DOHH2 (cell line): Measurements from ENCODE around the gene TNPO3.

ENCODE experiments used
- H3F3A ChIP-seq: fragments of 200-600 bp; sonication (generic), shearing (Covaris generic); 2 replicates; pipeline ENCODE4 v1.6.0; 2016; ENCODE audit warnings: antibody characterized with exemption, mild to moderate bottlenecking; ENCODE audit not compliant: control insufficient read depth, insufficient read depth
- H3K27ac ChIP-seq: fragments of 200-600 bp; sonication (generic); 2 replicates; pipeline ENCODE4 v1.5.1; 2014; ENCODE audit warnings: low read depth, mild to moderate bottlenecking, low read length, moderate library complexity
- H3K27me3 ChIP-seq: fragments of 200-600 bp; sonication (generic); 2 replicates; pipeline ENCODE4 v1.6.1; 2014; ENCODE audit warnings: mild to moderate bottlenecking, low read length, mixed read lengths; ENCODE audit not compliant: control insufficient read depth
- H3K36me3 ChIP-seq: fragments of 200-600 bp; sonication (generic); 2 replicates; pipeline ENCODE4 v1.6.1; 2014; ENCODE audit warnings: mild to moderate bottlenecking, low read length, moderate library complexity, mixed read lengths; ENCODE audit not compliant: control insufficient read depth
- H3K4me1 ChIP-seq: fragments of 200-600 bp; sonication (generic); 2 replicates; pipeline ENCODE4 v1.6.1; 2014; ENCODE audit warnings: mild to moderate bottlenecking, low read length, mixed read lengths; ENCODE audit not compliant: control insufficient read depth
- H3K4me2 ChIP-seq: fragments of 200-600 bp; sonication (generic); 2 replicates; pipeline ENCODE4 v1.6.0; 2014; ENCODE audit warnings: mild to moderate bottlenecking, low read length, moderate library complexity
- H3K4me3 ChIP-seq: fragments of 200-600 bp; sonication (generic); 2 replicates; pipeline ENCODE4 v1.5.1; 2014; ENCODE audit warnings: mild to moderate bottlenecking, low read length, mixed read lengths
- H3K79me2 ChIP-seq: fragments of 200-600 bp; sonication (generic); 2 replicates; pipeline ENCODE4 v1.6.1; 2014; ENCODE audit warnings: mild to moderate bottlenecking, low read length, mixed read lengths; ENCODE audit not compliant: control insufficient read depth
- H3K9me2 ChIP-seq: fragments of 200-600 bp; sonication (generic); replicated peaks from 2 replicates; pipeline ENCODE4 v1.6.1; 2014; ENCODE audit warnings: mild to moderate bottlenecking, low read length, mixed read lengths; ENCODE audit not compliant: control insufficient read depth
- H3K9me3 ChIP-seq: fragments of 200-600 bp; sonication (generic); 2 replicates; pipeline ENCODE4 v1.6.1; 2014; ENCODE audit warnings: antibody characterized with exemption, low read length, mixed read lengths; ENCODE audit not compliant: control insufficient read depth, insufficient read depth
- H4K20me1 ChIP-seq: fragments of 200-600 bp; sonication (generic); 2 replicates; pipeline ENCODE4 v1.6.0; 2014; ENCODE audit warnings: low read depth, mild to moderate bottlenecking, antibody characterized with exemption, low read length, moderate library complexity; ENCODE audit not compliant: control insufficient read depth, insufficient read depth
- CTCF ChIP-seq: fragments of 200-600 bp; sonication (generic); IDR thresholded peaks from one replicate; pipeline ENCODE4 v1.5.1; 2014; ENCODE audit warnings: antibody characterized with exemption, mild to moderate bottlenecking, low read depth, low read length; ENCODE audit not compliant: poor library complexity, severe bottlenecking
- EZH2phosphoT487 ChIP-seq: fragments of 200-600 bp; sonication (generic); IDR thresholded peaks from 2 replicates; pipeline ENCODE4 v1.6.1; 2017; ENCODE audit warnings: borderline replicate concordance, mild to moderate bottlenecking, antibody characterized with exemption, low read length, moderate library complexity, mixed read lengths

The TNPO3 gene

GRCh38 chr7:128954150-128954549 is 100.8 kb downstream of the TNPO3 start:
- H3K27ac ChIP-seq: no peak overlapping the region
- TF ChIP-seq CTCF: no peak
- TF ChIP-seq EZH2phosphoT487: no peak
- H4K20me1 ChIP-seq: no peaks in the 10 kb centered on the region
- H3K36me3 ChIP-seq: peaks cover 73% of the 10 kb centered on the region
- peaks cover 14% of the 10 kb centered on the region for H3K4me1 ChIP-seq
- H3K4me3 ChIP-seq: no peak overlapping the region
- H3K9me2 ChIP-seq: no peaks in the 10 kb centered on the region
- H3K9me3 ChIP-seq: no peaks in the 10 kb centered on the region
- H3K79me2 ChIP-seq: no peaks in the 10 kb centered on the region
- H3K4me2 ChIP-seq: no peak overlapping the region
- 0 out of 2 replicates have a peak, but pooled peaks cover 7% of the 10 kb centered on the region for H3F3A ChIP-seq
- H3K27me3 ChIP-seq: no peaks in the 10 kb centered on the region

GRCh38 chr7:128951296-128951695 is 103.6 kb downstream of the TNPO3 start:
- no peaks in the 10 kb centered on the region for H3K79me2 ChIP-seq
- no peak overlapping the region for H3K4me3 ChIP-seq
- H3K27ac ChIP-seq: no peak overlapping the region
- H3K4me2 ChIP-seq: no peak overlapping the region
- no peaks in the 10 kb centered on the region for H3K27me3 ChIP-seq
- no peaks in the 10 kb centered on the region for H3K9me3 ChIP-seq
- H4K20me1 ChIP-seq: no peaks in the 10 kb centered on the region
- H3K36me3 ChIP-seq: peaks cover 55% of the 10 kb centered on the region
- TF ChIP-seq EZH2phosphoT487: no peak
- no peak for TF ChIP-seq CTCF
- H3K4me1 ChIP-seq: peaks cover 14% of the 10 kb centered on the region
- no peaks in the 10 kb centered on the region for H3K9me2 ChIP-seq
- 0 out of 2 replicates have a peak, but pooled peaks cover 7% of the 10 kb centered on the region for H3F3A ChIP-seq

- TF ChIP-seq CTCF: no peak
- no peak for TF ChIP-seq EZH2phosphoT487
- Histone ChIP-seq H4K20me1 (no peaks in the 10 kb centered on the region; the same call in 1 of the 2 replicates), H3K79me2 (no peaks in the 10 kb centered on the region), H3K9me3 (no peaks in the 10 kb centered on the region), H3K4me3 (no peak overlapping the region), H3K27ac (no peak overlapping the region), H3K4me2 (no peak overlapping the region), H3K27me3 (no peaks in the 10 kb centered on the region), H3K4me1 (peaks cover under 1% of the 10 kb centered on the region; the same call in 1 of the 2 replicates), H3K9me2 (no peaks in the 10 kb centered on the region), H3F3A (peaks cover 8% of the 10 kb centered on the region), H3K36me3 (peaks cover 36% of the 10 kb centered on the region)
These were observed 105.7 kb downstream of the TNPO3 start for GRCh38 chr7:128948976-128949760.
